ENCODE data around the gene TRA2B. TPM values are rescaled to one million over a fixed set of nuclear protein-coding genes. Genes with fewer than 3 reads are reported as not detected.

The TRA2B gene
- total RNA-seq, 2 donors from 2014 or later, result 158 to 232 TPM

DNA sequence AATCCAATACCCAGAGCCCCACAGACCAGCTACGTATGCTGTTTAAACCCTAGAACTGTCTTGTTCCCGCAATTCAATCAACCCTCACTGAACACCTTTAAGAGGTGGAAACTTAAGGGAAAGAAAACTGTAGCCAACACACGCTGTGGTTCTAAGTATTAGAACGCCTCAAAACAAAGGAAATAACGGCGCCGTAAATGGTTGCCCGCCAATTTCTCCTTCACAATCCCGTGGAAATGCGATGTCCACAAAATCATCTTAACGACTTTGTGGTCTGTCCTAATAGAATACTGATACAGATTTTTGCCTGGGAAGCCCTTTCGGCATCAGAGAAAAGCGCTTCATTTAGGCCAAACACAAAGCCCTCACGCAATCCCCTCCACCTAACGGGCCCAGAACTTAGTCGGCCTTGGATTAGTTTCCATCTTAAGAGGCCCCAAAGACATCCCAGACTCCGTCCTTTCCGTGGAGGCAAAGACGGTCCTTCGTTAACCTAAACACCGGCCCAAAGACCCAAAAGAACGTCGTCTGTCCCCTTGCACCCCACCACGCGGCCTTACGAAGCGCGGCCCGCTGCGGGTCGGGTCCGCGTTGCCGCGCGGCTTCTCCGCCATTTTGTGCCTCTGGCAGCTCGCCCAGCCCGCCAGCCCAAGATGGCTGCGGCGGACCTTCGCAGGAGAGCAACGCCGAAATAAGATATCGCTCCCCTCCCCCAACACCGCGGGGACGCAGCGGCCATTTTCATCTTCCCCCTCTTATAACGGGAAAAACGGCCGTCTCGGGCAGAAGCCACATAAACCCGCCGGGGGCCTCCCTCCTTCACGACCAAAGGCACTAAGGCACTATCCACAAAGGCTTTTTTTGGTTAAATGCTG, 763 bp downstream of the TRA2B start:
- Mint-ChIP-seq H3K4me3 (peak overlapping the region; percentile 99), H3K9me3 (no peaks in the 10 kb centered on the region), H3K4me1 (peaks cover 27% of the 10 kb centered on the region), H3K36me3 (ENCODE audit: low read depth) (peaks cover 62% of the 10 kb centered on the region), H3K27ac (peak overlapping the region; percentile 100), H3K27me3 (no peaks in the 10 kb centered on the region)
- peak; percentile 68 for ATAC-seq (replicated peaks)

DNA sequence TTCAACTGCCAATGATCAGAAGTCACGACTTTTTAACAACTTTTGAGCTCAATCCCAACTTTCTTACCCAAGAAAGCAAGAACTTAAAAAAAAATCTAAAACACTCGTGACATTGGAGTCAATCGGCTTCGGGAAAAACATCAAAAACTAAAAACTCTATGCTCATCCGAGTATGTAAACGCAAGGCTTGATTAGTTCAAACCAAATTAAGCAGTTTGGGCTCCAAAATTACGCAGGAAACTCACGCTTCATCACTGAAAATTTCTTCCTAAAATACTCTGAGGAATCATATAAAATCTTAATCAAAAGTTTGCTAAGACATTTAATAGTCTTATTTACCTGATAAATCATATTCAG, 1.6 kb downstream of the TRA2B start:
- Mint-ChIP-seq H3K27me3 (no peaks in the 10 kb centered on the region), H3K4me3 (peak overlapping the region; percentile 99), H3K27ac (peak overlapping the region; percentile 100), H3K36me3 (ENCODE audit: low read depth) (peaks cover 70% of the 10 kb centered on the region), H3K9me3 (no peaks in the 10 kb centered on the region), H3K4me1 (peaks cover 34% of the 10 kb centered on the region)
- no peak for ATAC-seq (replicated peaks)

DNA sequence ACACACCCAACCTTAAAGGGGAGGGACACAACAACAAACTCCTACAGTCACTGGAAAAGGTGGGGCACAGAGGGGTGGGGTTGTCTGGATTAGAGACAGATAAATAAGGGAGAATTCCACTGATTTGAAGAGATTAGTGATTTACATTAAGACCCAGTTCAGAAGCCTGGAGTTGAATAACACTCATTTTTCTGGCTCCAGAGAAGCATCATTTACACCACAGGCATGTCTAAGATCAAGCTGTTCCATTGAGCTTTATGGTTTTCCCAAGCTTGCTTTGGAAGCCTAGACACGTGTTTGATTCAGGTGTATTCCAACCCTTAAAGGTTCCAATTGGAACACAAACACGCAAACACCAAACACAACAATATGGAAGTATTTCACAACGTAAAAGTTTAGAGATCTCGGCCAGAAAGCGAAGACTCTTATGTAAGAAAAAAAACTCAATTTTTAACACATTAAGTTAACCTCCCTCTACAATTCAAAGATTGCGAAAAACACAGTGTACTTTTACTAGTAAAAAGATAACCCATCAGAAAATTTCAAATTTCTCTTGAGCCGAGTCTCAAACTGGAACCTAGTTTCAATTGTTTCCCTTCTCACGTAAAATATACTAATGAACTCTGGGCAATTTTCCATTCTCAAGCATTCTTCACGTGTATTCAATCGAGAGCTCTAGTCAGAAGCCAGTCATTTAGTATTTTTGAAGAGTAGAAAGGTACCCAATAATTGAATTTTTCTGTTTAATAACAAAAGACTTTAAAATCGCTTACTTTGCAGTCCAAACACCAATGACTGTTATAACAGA, 2.1 kb downstream of the TRA2B start:
- Mint-ChIP-seq H3K4me3 (peak overlapping the region; percentile 99), H3K27me3 (no peaks in the 10 kb centered on the region), H3K9me3 (no peaks in the 10 kb centered on the region), H3K4me1 (peaks cover 39% of the 10 kb centered on the region), H3K27ac (peak overlapping the region; percentile 100), H3K36me3 (ENCODE audit: low read depth) (peaks cover 76% of the 10 kb centered on the region)
- no peak for ATAC-seq (replicated peaks)

DNA sequence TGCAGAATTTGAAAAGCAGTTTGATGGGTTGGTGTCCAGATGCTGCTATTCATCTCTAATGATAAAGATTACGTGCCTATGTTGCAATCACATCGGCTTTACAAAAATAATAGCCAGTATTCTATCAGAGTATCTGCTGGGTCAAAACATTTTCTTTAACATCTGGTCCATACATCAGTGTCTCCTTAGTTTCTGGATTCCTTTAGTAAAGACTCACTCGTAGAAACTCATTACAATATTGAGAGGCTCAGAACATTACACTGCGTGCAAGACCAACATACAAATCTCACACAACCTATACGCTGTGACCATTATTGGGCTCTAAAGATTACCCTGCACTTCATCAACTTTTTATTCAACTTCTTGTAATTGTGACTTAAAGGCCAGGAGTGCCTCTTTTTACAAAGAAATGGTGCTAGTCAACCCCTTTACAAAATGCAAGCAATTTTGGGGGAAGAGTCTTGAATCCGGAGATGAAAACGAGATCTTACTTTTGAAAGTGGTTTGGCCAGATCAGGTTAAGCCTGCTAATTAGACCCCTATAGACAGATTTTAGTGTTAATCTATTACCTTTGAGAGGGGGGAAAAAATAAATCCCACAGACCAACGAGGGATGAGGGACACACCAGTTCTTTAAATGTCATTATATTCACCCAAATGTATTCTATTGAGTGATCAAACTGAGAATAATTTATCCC, 2.9 kb downstream of the TRA2B start:
- peak overlapping the region; percentile 100 for H3K27ac Mint-ChIP-seq
- H3K4me3 Mint-ChIP-seq, result peak overlapping the region; percentile 99
- ATAC-seq (replicated peaks), result no peak
- H3K27me3 Mint-ChIP-seq, result no peaks in the 10 kb centered on the region
- H3K36me3 Mint-ChIP-seq (ENCODE audit: low read depth), result peaks cover 84% of the 10 kb centered on the region
- H3K9me3 Mint-ChIP-seq, result no peaks in the 10 kb centered on the region
- H3K4me1 Mint-ChIP-seq, result peaks cover 46% of the 10 kb centered on the region

DNA sequence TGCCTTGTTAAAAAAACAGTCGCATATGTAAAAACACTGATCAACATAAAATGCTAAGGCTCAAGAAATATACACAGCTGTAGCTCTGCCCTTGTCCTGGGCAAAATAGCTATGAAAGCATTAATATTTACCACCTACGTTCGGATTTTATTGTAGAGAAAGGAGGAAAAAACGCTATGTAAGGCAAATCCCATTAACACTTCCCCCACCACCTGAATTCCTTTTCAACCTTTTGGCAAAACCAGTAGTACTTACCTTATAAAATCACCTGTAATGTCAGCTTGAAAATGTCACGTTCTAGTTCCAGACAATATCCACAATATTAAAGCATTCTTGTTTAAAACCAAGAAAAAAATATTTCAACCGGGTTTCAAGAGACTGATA, 3.6 kb downstream of the TRA2B start:
- no peaks in the 10 kb centered on the region for H3K9me3 Mint-ChIP-seq
- peak overlapping the region; percentile 100 for H3K27ac Mint-ChIP-seq
- peak overlapping the region; percentile 99 for H3K4me3 Mint-ChIP-seq
- H3K4me1 Mint-ChIP-seq, result peaks cover 54% of the 10 kb centered on the region
- H3K36me3 Mint-ChIP-seq (ENCODE audit: low read depth), result peaks cover 91% of the 10 kb centered on the region
- ATAC-seq (replicated peaks), result no peak
- H3K27me3 Mint-ChIP-seq, result no peaks in the 10 kb centered on the region

- ATAC-seq (replicated peaks), result no peak
- no peaks in the 10 kb centered on the region for H3K27me3 Mint-ChIP-seq
- H3K4me3 Mint-ChIP-seq, result peak overlapping the region; percentile 99
- H3K27ac Mint-ChIP-seq, result peak overlapping the region; percentile 100
- H3K36me3 Mint-ChIP-seq (ENCODE audit: low read depth), result peaks cover 97% of the 10 kb centered on the region
- peaks cover 60% of the 10 kb centered on the region for H3K4me1 Mint-ChIP-seq
- no peaks in the 10 kb centered on the region for H3K9me3 Mint-ChIP-seq
Measured at GRCh38 chr3:185933374-185934173, 4.2 kb downstream of the TRA2B start.

GRCh38 chr3:185931777-185932612, 5.8 kb downstream of the TRA2B start:
- Mint-ChIP-seq H3K27me3 (no peaks in the 10 kb centered on the region), H3K27ac (peak overlapping the region; percentile 78), H3K36me3 (ENCODE audit: low read depth) (peaks cover 100% of the 10 kb centered on the region), H3K4me1 (peaks cover 67% of the 10 kb centered on the region), H3K9me3 (no peaks in the 10 kb centered on the region), H3K4me3 (peak overlapping the region; percentile 99)
- peak; percentile 3 for ATAC-seq (replicated peaks)

GRCh38 chr3:185930393-185931107, 7.3 kb downstream of the TRA2B start:
- Mint-ChIP-seq H3K27ac (peak overlapping the region; percentile 88), H3K4me3 (peak overlapping the region; percentile 99), H3K9me3 (no peaks in the 10 kb centered on the region), H3K36me3 (ENCODE audit: low read depth) (peaks cover 100% of the 10 kb centered on the region), H3K27me3 (no peaks in the 10 kb centered on the region), H3K4me1 (peaks cover 79% of the 10 kb centered on the region)
- peak; percentile 51 for ATAC-seq (replicated peaks)

GRCh38 chr3:185929192-185930151, 8.3 kb downstream of the TRA2B start:
- Mint-ChIP-seq H3K36me3 (ENCODE audit: low read depth) (peaks cover 100% of the 10 kb centered on the region), H3K27ac (peak overlapping the region; percentile 88), H3K4me1 (peaks cover 84% of the 10 kb centered on the region), H3K27me3 (no peaks in the 10 kb centered on the region), H3K4me3 (peak overlapping the region; percentile 99), H3K9me3 (no peaks in the 10 kb centered on the region)
- ATAC-seq (replicated peaks), result peak; percentile 75

DNA sequence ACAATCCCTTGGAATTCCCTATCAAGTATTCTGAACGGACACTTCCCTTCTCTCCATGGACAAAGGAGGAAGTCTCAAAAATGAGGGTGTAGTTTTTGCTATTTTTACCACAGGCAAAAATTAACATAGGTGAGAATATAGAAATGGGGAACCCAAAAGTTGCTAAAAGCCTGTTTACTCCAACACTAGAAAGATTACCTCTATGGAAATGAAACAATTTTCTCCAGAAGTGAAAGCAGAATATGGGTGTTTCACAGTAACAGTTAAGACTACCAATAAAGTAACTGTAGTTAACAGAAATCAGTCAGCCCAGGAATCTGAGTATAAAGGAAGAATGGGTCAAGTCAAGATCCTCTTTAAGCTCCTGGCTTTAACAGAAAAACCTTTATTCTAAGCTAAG, 9.3 kb downstream of the TRA2B start:
- Mint-ChIP-seq H3K27me3 (no peaks in the 10 kb centered on the region), H3K27ac (peak overlapping the region; percentile 88), H3K36me3 (ENCODE audit: low read depth) (peaks cover 100% of the 10 kb centered on the region), H3K9me3 (no peaks in the 10 kb centered on the region), H3K4me1 (peaks cover 80% of the 10 kb centered on the region), H3K4me3 (peak overlapping the region; percentile 99)
- ATAC-seq (replicated peaks), result peak; percentile 30

- peaks cover 100% of the 10 kb centered on the region for H3K36me3 Mint-ChIP-seq (ENCODE audit: low read depth)
- H3K27ac Mint-ChIP-seq, result peak overlapping the region; percentile 88
- H3K9me3 Mint-ChIP-seq, result no peaks in the 10 kb centered on the region
- H3K4me3 Mint-ChIP-seq, result peak overlapping the region; percentile 99
- peaks cover 76% of the 10 kb centered on the region for H3K4me1 Mint-ChIP-seq
- ATAC-seq (replicated peaks), result no peak
- H3K27me3 Mint-ChIP-seq, result no peaks in the 10 kb centered on the region
Measured at GRCh38 chr3:185927501-185928200, 10.2 kb downstream of the TRA2B start.
